K562 (cell line): Measurements from ENCODE around the gene XPNPEP1.

Source experiments
- CBX2 ChIP-seq: fragments of 200-600 bp; sonication (generic); IDR thresholded peaks from one replicate; pipeline ENCODE4 v1.6.1; 2012; ENCODE audit warnings: mild to moderate bottlenecking, low read length, inconsistent platforms; ENCODE audit not compliant: insufficient read depth, poor library complexity, severe bottlenecking
- CREB1 ChIP-seq, 2 experiments: sonication (generic) in 1 of 2; formaldehyde crosslinking in 1 of 2; IDR thresholded peaks; 2 replicates each; pipeline versions ENCODE4 v1.6.1 to v1.8.0; 2012 to 2022; ENCODE audit warnings: inconsistent platforms in 1 of 2, mild to moderate bottlenecking in 1 of 2, missing genetic modification reagents in 1 of 2, moderate library complexity in 1 of 2
- EZH2 ChIP-seq: IDR thresholded peaks from 2 replicates; pipeline ENCODE4 v1.6.1; 2012; ENCODE audit warnings: low read depth, mild to moderate bottlenecking, inconsistent platforms, low read length, borderline replicate concordance
- LCOR ChIP-seq: sonication (generic); formaldehyde crosslinking; IDR thresholded peaks from 2 replicates; pipeline ENCODE4 v1.8.0; 2022; ENCODE audit warnings: mild to moderate bottlenecking, missing genetic modification reagents
- NRF1 ChIP-seq, 2 experiments: fragments of 450-650 bp; IDR thresholded peaks in 1 of 2; conservative IDR thresholded peaks in 1 of 2; 2 replicates each; pipeline ENCODE4 v1.6.1; 2014; ENCODE audit warnings: mild to moderate bottlenecking in 2 of 2
- TF ChIP-seq, protein P1 (sequence below): sonication (generic); formaldehyde crosslinking; IDR thresholded peaks from 2 replicates; pipeline ENCODE4 v1.9.0; 2022; ENCODE audit warnings: mild to moderate bottlenecking, missing genetic modification reagents
- TF ChIP-seq, protein P2 (sequence below): fragments of 450-650 bp; IDR thresholded peaks from 2 replicates; pipeline ENCODE4 v1.6.1; 2014; ENCODE audit warnings: low read depth, mild to moderate bottlenecking, moderate library complexity, borderline replicate concordance
- TF ChIP-seq, protein P3 (sequence below): fragments of 450-650 bp; conservative IDR thresholded peaks from 2 replicates; pipeline ENCODE4 v1.6.1; 2016; ENCODE audit warnings: missing genetic modification characterization, low read depth, mild to moderate bottlenecking, control low read depth, missing compliant biosample characterization
- TF ChIP-seq, protein P4 (sequence below), 3 experiments: IDR thresholded peaks in 2 of 3; conservative IDR thresholded peaks in 1 of 3; 2 replicates each; pipeline ENCODE4 v1.5.1; 2011 to 2012; ENCODE audit warnings: low read length in 3 of 3, mild to moderate bottlenecking in 3 of 3, control low read depth in 2 of 3, improper control_type of control experiment in 1 of 3, inconsistent platforms in 1 of 3, low read depth in 1 of 3, mixed read lengths in 1 of 3, moderate library complexity in 1 of 3; ENCODE audit not compliant: insufficient read depth in 2 of 3

DNA sequence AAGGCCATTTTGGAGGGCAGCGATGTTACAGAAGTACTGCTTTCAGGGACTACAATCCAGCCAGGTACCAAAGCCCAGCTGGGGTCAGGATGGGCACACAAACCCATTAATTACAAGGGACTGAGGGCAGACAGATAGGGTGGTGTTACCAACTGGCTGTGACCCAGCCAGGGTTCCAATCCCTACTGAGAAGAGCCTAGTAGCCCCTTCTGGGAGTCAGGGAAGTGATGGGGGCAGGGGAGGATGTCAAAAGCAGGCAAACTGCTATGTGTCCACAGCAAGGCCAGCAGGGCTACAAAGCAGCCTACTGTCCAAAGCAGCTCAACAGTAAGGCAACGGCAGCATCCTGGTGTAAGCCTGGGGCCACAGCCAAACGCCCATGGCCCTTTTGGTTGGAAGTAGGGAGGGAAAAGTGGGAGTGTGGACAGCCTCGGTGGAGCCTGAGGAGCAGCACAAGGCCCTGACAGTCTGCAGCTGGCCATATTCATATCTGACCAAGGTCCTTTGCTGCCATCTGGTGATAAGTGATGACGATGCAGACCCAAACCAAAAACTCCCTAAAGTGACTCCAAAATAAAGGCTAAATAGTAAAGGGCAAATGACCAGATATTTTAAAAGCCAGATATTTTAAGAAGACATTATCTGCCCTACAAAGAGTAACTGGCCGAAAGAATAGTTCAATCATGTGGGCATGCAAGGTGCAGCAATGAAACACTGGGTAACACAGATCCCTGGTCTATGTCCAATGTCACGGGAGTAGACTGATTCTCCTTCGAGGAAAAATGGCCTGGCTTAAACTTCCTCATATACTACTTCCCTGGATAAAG lies 56.9 kb downstream of the XPNPEP1 start:
- TF ChIP-seq, protein P1, sequence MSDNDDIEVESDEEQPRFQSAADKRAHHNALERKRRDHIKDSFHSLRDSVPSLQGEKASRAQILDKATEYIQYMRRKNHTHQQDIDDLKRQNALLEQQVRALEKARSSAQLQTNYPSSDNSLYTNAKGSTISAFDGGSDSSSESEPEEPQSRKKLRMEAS (CRISPR knock-in tag): no peak
- TF ChIP-seq, protein P2, sequence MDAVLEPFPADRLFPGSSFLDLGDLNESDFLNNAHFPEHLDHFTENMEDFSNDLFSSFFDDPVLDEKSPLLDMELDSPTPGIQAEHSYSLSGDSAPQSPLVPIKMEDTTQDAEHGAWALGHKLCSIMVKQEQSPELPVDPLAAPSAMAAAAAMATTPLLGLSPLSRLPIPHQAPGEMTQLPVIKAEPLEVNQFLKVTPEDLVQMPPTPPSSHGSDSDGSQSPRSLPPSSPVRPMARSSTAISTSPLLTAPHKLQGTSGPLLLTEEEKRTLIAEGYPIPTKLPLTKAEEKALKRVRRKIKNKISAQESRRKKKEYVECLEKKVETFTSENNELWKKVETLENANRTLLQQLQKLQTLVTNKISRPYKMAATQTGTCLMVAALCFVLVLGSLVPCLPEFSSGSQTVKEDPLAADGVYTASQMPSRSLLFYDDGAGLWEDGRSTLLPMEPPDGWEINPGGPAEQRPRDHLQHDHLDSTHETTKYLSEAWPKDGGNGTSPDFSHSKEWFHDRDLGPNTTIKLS: no peak
- TF ChIP-seq, protein P3, sequence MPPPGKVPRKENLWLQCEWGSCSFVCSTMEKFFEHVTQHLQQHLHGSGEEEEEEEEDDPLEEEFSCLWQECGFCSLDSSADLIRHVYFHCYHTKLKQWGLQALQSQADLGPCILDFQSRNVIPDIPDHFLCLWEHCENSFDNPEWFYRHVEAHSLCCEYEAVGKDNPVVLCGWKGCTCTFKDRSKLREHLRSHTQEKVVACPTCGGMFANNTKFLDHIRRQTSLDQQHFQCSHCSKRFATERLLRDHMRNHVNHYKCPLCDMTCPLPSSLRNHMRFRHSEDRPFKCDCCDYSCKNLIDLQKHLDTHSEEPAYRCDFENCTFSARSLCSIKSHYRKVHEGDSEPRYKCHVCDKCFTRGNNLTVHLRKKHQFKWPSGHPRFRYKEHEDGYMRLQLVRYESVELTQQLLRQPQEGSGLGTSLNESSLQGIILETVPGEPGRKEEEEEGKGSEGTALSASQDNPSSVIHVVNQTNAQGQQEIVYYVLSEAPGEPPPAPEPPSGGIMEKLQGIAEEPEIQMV (tag): no peak
- TF ChIP-seq, protein P4, sequence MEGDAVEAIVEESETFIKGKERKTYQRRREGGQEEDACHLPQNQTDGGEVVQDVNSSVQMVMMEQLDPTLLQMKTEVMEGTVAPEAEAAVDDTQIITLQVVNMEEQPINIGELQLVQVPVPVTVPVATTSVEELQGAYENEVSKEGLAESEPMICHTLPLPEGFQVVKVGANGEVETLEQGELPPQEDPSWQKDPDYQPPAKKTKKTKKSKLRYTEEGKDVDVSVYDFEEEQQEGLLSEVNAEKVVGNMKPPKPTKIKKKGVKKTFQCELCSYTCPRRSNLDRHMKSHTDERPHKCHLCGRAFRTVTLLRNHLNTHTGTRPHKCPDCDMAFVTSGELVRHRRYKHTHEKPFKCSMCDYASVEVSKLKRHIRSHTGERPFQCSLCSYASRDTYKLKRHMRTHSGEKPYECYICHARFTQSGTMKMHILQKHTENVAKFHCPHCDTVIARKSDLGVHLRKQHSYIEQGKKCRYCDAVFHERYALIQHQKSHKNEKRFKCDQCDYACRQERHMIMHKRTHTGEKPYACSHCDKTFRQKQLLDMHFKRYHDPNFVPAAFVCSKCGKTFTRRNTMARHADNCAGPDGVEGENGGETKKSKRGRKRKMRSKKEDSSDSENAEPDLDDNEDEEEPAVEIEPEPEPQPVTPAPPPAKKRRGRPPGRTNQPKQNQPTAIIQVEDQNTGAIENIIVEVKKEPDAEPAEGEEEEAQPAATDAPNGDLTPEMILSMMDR (IDR thresholded peaks at IDR 0.05 in 2 of 3, conservative IDR thresholded peaks at IDR 0.05 in 1 of 3; ENCODE audit: insufficient read depth in 2 of 3, low read depth in 1 of 3, low read length in 3 of 3): peak; percentile 23 to 49 (median 44); a peak in 4 of 6 replicates
- TF ChIP-seq EZH2: no peak
- TF ChIP-seq CBX2: no peak
- TF ChIP-seq CREB1 (IDR thresholded peaks at IDR 0.05): no peak
- no peak for TF ChIP-seq CREB1 (CRISPR knock-in tag; IDR thresholded peaks at IDR 0.05)
- TF ChIP-seq NRF1 (conservative IDR thresholded peaks at IDR 0.05 in 1 of 2, IDR thresholded peaks at IDR 0.05 in 1 of 2): no peak
- no peak for TF ChIP-seq LCOR (CRISPR knock-in tag)
